Measurements from ENCODE around the gene PLD1.

Gene PLD1

GRCh38 chr3:171838218-171838720 is 28.0 kb upstream of the PLD1 start:
- no peak for DNase-seq (ENCODE audit: low read depth)

- DNase-seq (ENCODE audit: low read depth) = no peak
Measured at GRCh38 chr3:171837698-171838097, 27.4 kb upstream of the PLD1 start.

GRCh38 chr3:171836855-171837254 is 26.6 kb upstream of the PLD1 start:
- no peak for DNase-seq (ENCODE audit: low read depth)

- no peak for DNase-seq (ENCODE audit: low read depth)
Measured at GRCh38 chr3:171835613-171836012, 25.3 kb upstream of the PLD1 start.

GRCh38 chr3:171835116-171835515 is 24.8 kb upstream of the PLD1 start:
- no peak for DNase-seq (ENCODE audit: low read depth)

- DNase-seq (ENCODE audit: low read depth) = no peak
Measured at GRCh38 chr3:171834461-171834801, 24.1 kb upstream of the PLD1 start.

- DNase-seq (ENCODE audit: low read depth) = no peak
Measured at GRCh38 chr3:171833789-171834460, 23.6 kb upstream of the PLD1 start.

- DNase-seq (ENCODE audit: low read depth) = no peak
Measured at GRCh38 chr3:171832989-171833388, 22.7 kb upstream of the PLD1 start.

- DNase-seq (ENCODE audit: low read depth) = no peak
Measured at GRCh38 chr3:171831936-171832335, 21.7 kb upstream of the PLD1 start.

GRCh38 chr3:171830518-171830875 is 20.2 kb upstream of the PLD1 start:
- no peak for DNase-seq (ENCODE audit: low read depth)

- DNase-seq (ENCODE audit: low read depth) = no peak
Measured at GRCh38 chr3:171829841-171830517, 19.7 kb upstream of the PLD1 start.

- no peak for DNase-seq (ENCODE audit: low read depth)
Measured at GRCh38 chr3:171828902-171829770, 18.9 kb upstream of the PLD1 start.

GRCh38 chr3:171827836-171828458 is 17.7 kb upstream of the PLD1 start:
- no peak for DNase-seq (ENCODE audit: low read depth)

GRCh38 chr3:171827385-171827784 is 17.1 kb upstream of the PLD1 start:
- no peak for DNase-seq (ENCODE audit: low read depth)

GRCh38 chr3:171825222-171825828 is 15.0 kb upstream of the PLD1 start:
- DNase-seq (ENCODE audit: low read depth) = no peak

GRCh38 chr3:171824824-171825221 is 14.5 kb upstream of the PLD1 start:
- DNase-seq (ENCODE audit: low read depth) = no peak

GRCh38 chr3:171824116-171824515 is 13.8 kb upstream of the PLD1 start:
- DNase-seq (ENCODE audit: low read depth) = no peak

- DNase-seq (ENCODE audit: low read depth) = no peak
Measured at GRCh38 chr3:171822431-171823106, 12.3 kb upstream of the PLD1 start.

- no peak for DNase-seq (ENCODE audit: low read depth)
Measured at GRCh38 chr3:171821778-171822358, 11.6 kb upstream of the PLD1 start.

- no peak for DNase-seq (ENCODE audit: low read depth)
Measured at GRCh38 chr3:171821044-171821443, 10.8 kb upstream of the PLD1 start.

All from T-helper 22 cell (primary cell).